Right lobe of liver (tissue), 6 donors: Measurements from ENCODE around the gene SULF2. TPM values are rescaled to one million over a fixed set of nuclear protein-coding genes. Genes with fewer than 3 reads are reported as not detected.

Experiments used
- ATAC-seq, 4 donors: fragments of 200-7000 bp; cut with Tn5 transposase; one replicate each; pipeline ENCODE4 v1.9.1; 2020; ENCODE audit warnings: mild to moderate bottlenecking in 4 of 4, moderate library complexity in 4 of 4
- DNase-seq, 3 donors: peaks; one replicate each; pipeline ENCODE4 v3.0.0-alpha.2; 2020
- H3K27ac ChIP-seq, 3 donors: fragments of 200-600 bp; one replicate each; pipeline ENCODE4 v1.8.0; 2022
- H3K27me3 ChIP-seq, 2 donors: fragments of 200-600 bp; one replicate each; pipeline ENCODE4 v1.8.0; 2022
- H3K36me3 ChIP-seq, 4 donors: fragments of 200-600 bp; sonication (generic) in 1 of 4; one replicate each; pipeline versions ENCODE4 v1.5.1 to v1.8.0; 2017 to 2022; ENCODE audit warnings: control low read depth in 1 of 4
- H3K4me1 ChIP-seq, 4 donors: fragments of 200-600 bp; sonication (generic) in 1 of 4; one replicate each; pipeline versions ENCODE4 v1.5.1 to v1.8.0; 2017 to 2022; ENCODE audit warnings: control low read depth in 1 of 4
- H3K4me3 ChIP-seq, 3 donors: fragments of 200-600 bp; one replicate each; pipeline ENCODE4 v1.8.0; 2022
- H3K9me3 ChIP-seq, 4 donors: fragments of 200-600 bp; sonication (generic) in 1 of 4; one replicate each; pipeline versions ENCODE4 v1.5.1 to v1.8.0; 2017 to 2022; ENCODE audit warnings: control low read depth in 1 of 4
- POLR2A ChIP-seq: fragments of 450-650 bp; IDR thresholded peaks from one replicate; pipeline ENCODE4 v1.6.1; 2017; ENCODE audit warnings: antibody characterized with exemption, mild to moderate bottlenecking
- WGBS: methylation state at CpG from one replicate; pipeline ENCODE4 v1.1.6; 2018; ENCODE audit warnings: low coverage, low lambda C conversion rate; ENCODE audit not compliant: insufficient coverage; ENCODE audit errors: missing lambda C conversion rate; 5-methylcytosine and 5-hydroxymethylcytosine counted together
- intact Hi-C, 2 donors: fragments of 100-400 bp; cut with DNase I; formaldehyde crosslinking; loops; one replicate each; pipeline versions ENCODE4 v1.11.2 to v1.14.1; 2022
- total RNA-seq, 6 experiments: library from RNA; depleted of rRNA in 2 of 6; stranded (reverse); fragments of >200 nt in 2 of 6; fragmentation: NEBNext Ultra II Directional in 3 of 6; extraction: Animal tissue kit (Norgen Biotek cat#: 25700) in 3 of 6; gene quantifications; one replicate each; pipeline versions ENCODE4 v1.1.0 to v1.2.4, GENCODE V29; 2016 to 2023
- TF ChIP-seq, protein P1 (sequence below), 4 donors: fragments of 200-600 bp in 3 of 4; fragments of 450-650 bp in 1 of 4; IDR thresholded peaks; one replicate each; pipeline versions ENCODE4 v1.5.1 to v1.8.0; 2016 to 2022; ENCODE audit warnings: antibody characterized with exemption in 4 of 4, mild to moderate bottlenecking in 2 of 4
- donor health status: DM: no; HTN: yes; CAD: no.
- donor health status: DM: no; HTN: no; CAD: no.
- donor health status: DM: no; HTN: no; CAD: no.
- donor health status: DM: no; HTN: yes; CAD: no.
- donor health status: DM: no; HTN: yes; CAD: no.

The SULF2 gene
- total RNA-seq, 6 experiments from 2014 or later: 6.1 to 92.0 (median 48.3) TPM

- H3K27ac ChIP-seq: no peak overlapping the region
- no peaks in the 10 kb centered on the region for H3K4me1 ChIP-seq
- H3K4me3 ChIP-seq: no peak overlapping the region
- no peaks in the 10 kb centered on the region for H3K27me3 ChIP-seq
- 6% methylated on average over 8 of the region's 13 CpGs for WGBS
- intact Hi-C loops: no loop called here
- H3K36me3 ChIP-seq: no peaks in the 10 kb centered on the region
- no peaks in the 10 kb centered on the region for H3K9me3 ChIP-seq
- TF ChIP-seq POLR2A: no peak
- TF ChIP-seq, protein P1, sequence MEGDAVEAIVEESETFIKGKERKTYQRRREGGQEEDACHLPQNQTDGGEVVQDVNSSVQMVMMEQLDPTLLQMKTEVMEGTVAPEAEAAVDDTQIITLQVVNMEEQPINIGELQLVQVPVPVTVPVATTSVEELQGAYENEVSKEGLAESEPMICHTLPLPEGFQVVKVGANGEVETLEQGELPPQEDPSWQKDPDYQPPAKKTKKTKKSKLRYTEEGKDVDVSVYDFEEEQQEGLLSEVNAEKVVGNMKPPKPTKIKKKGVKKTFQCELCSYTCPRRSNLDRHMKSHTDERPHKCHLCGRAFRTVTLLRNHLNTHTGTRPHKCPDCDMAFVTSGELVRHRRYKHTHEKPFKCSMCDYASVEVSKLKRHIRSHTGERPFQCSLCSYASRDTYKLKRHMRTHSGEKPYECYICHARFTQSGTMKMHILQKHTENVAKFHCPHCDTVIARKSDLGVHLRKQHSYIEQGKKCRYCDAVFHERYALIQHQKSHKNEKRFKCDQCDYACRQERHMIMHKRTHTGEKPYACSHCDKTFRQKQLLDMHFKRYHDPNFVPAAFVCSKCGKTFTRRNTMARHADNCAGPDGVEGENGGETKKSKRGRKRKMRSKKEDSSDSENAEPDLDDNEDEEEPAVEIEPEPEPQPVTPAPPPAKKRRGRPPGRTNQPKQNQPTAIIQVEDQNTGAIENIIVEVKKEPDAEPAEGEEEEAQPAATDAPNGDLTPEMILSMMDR (IDR thresholded peaks at IDR 0.05): no peak
- peak in 3 of 4 donors; percentile 22 to 60 (median 59) for ATAC-seq
- peak in 1 of 3 donors; percentile 33 for DNase-seq
Observed at GRCh38 chr20:47762699-47763268, 22.5 kb downstream of the SULF2 start.

GRCh38 chr20:47761482-47762047 lies 23.7 kb downstream of the SULF2 start:
- ATAC-seq (no peak), DNase-seq (no peak)
- Histone ChIP-seq H3K4me1 (no peaks in the 10 kb centered on the region), H3K27me3 (no peaks in the 10 kb centered on the region), H3K9me3 (no peaks in the 10 kb centered on the region), H3K4me3 (no peak overlapping the region), H3K27ac (no peak overlapping the region), H3K36me3 (no peaks in the 10 kb centered on the region)
- 67% methylated on average over 9 of the region's 11 CpGs for WGBS
- TF ChIP-seq, protein P1 (IDR thresholded peaks at IDR 0.05): no peak
- no peak for TF ChIP-seq POLR2A
- intact Hi-C loops: no loop called here

- H3K4me3 ChIP-seq: no peak overlapping the region
- no peak for TF ChIP-seq POLR2A
- TF ChIP-seq, protein P1 (IDR thresholded peaks at IDR 0.05): no peak
- no peaks in the 10 kb centered on the region for H3K27me3 ChIP-seq
- WGBS: 64% methylated on average over 10 of the region's 14 CpGs
- ATAC-seq (no peak), DNase-seq (no peak)
- H3K27ac ChIP-seq: no peak overlapping the region
- H3K9me3 ChIP-seq: no peaks in the 10 kb centered on the region
- no peaks in the 10 kb centered on the region for H3K36me3 ChIP-seq
- no peaks in the 10 kb centered on the region for H3K4me1 ChIP-seq
- intact Hi-C loops: no loop called here
Observed at GRCh38 chr20:47760686-47761481, 24.4 kb downstream of the SULF2 start.

GRCh38 chr20:47758517-47759450 lies 26.5 kb downstream of the SULF2 start:
- no peak for ATAC-seq
- intact Hi-C loops: no loop called here
- no peak for DNase-seq

More at GRCh38 chr20:47758517-47759450, 26.5 kb downstream of the SULF2 start:
- Histone ChIP-seq H3K4me1 (no peaks in the 10 kb centered on the region), H3K27me3 (no peaks in the 10 kb centered on the region), H3K9me3 (no peaks in the 10 kb centered on the region), H3K27ac (no peak overlapping the region), H3K36me3 (peaks cover 0 to 3% (median 0%) of the 10 kb centered on the region in 4 donors), H3K4me3 (no peak overlapping the region)
- TF ChIP-seq, protein P1 (IDR thresholded peaks at IDR 0.05): no peak
- TF ChIP-seq POLR2A: no peak
- WGBS: 51% methylated on average over 12 of the region's 21 CpGs
